Measurements from ENCODE around the gene SLC39A8.

The SLC39A8 gene

DNA sequence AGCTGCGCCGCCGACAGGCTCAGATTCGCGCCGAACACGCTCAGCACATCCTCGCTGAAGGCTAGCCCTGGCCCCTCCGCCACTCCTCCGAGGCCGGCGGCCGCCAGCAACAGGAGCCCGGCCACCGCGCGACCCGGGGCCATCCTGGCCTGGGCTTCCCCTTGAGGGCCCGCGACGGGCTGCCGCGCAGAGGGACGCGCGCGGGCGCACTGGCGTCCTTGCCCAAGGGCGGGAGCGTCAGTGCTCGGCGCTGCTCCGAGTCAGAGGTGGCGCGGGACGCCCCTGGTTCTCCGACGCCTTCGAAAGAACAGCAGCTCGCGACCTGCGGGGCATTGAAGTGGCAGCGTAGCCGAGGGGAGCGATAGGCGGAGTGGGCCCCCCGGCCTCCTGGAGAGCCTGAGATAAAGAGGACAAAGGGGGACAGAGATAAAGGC lies 745 bp downstream of the SLC39A8 start:
- H2BK15ac ChIP-seq (replicated peaks; ENCODE audit: low read depth) = no peak overlapping the region
- peak overlapping the region; percentile 47 for H3K4me3 ChIP-seq (ENCODE audit: low read length)
- peak overlapping the region; percentile 80 for H3K27ac ChIP-seq (ENCODE audit: low read depth, low read length)
- peak; percentile 89 for DNase-seq
- H3K4me1 ChIP-seq (ENCODE audit: control insufficient read depth, low read depth, low read length) = peaks cover 7% of the 10 kb centered on the region
- H2AK5ac ChIP-seq (ENCODE audit: low read length) = no peak overlapping the region
- peak overlapping the region; percentile 69 for H2BK5ac ChIP-seq (ENCODE audit: low read length)
- H3K23ac ChIP-seq (ENCODE audit: low read length) = peak overlapping the region; percentile 48
- no peaks in the 10 kb centered on the region for H3K27me3 ChIP-seq (ENCODE audit: insufficient read depth, low read length, poor library complexity)
- H4K8ac ChIP-seq (ENCODE audit: low read depth, low read length) = no peak overlapping the region
- H3K56ac ChIP-seq (ENCODE audit: low read length) = peak overlapping the region; percentile 89
- H2BK120ac ChIP-seq (ENCODE audit: low read depth, low read length) = no peak overlapping the region
- no peak overlapping the region for H4K5ac ChIP-seq (ENCODE audit: low read length)
- H3K4ac ChIP-seq (ENCODE audit: low read depth, low read length) = peak overlapping the region; percentile 82
- peaks cover 13% of the 10 kb centered on the region for H3K79me2 ChIP-seq (ENCODE audit: control insufficient read depth, insufficient read depth, low read length)
- H3K4me2 ChIP-seq (ENCODE audit: low read length) = peak overlapping the region; percentile 58
- no CpG with 5 or more reads among the region's 48 CpGs for WGBS (ENCODE audit: extremely low coverage, insufficient coverage, low lambda C conversion rate)
- H3K9ac ChIP-seq (ENCODE audit: low read length) = peak overlapping the region; percentile 74
- H3K36me3 ChIP-seq (ENCODE audit: control insufficient read depth, insufficient read depth, low read length) = no peaks in the 10 kb centered on the region
- peak overlapping the region; percentile 60 for H3K18ac ChIP-seq (ENCODE audit: low read length)
- H3K79me1 ChIP-seq (ENCODE audit: low read length) = no peaks in the 10 kb centered on the region

DNA sequence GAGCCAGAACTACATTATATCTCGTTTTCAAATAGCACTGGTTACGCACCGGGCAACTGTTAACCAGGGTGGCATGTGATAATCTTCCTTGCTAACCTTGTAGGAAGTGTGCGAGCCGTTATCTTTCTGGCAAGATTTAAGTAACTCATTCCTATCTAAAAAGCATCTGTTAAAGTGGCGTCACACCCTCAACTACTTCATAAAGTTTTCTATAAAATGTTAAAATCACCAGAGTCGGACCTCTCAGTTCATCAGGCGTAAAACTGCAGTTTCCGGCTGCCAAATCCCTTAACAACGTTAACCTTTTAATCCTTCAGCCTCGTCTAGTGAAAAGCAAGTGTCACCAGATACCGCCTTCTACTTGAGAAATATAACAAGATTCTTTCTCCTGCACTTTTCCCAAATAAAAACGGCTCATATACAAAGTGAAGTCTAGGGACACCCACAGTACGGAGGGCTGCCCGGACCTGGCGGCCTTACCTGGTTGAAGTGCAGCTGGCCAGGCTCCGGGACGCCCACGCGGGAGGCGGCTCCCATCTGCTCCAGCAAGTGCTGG lies 1.2 kb downstream of the SLC39A8 start:
- Histone ChIP-seq H3K4me2 (ENCODE audit: low read length) (peak overlapping the region; percentile 58), H3K4me3 (ENCODE audit: low read length) (peak overlapping the region; percentile 47), H3K36me3 (ENCODE audit: control insufficient read depth, insufficient read depth, low read length) (no peaks in the 10 kb centered on the region), H3K4me1 (ENCODE audit: control insufficient read depth, low read depth, low read length) (peaks cover 7% of the 10 kb centered on the region), H3K79me1 (ENCODE audit: low read length) (no peaks in the 10 kb centered on the region), H2AK5ac (ENCODE audit: low read length) (no peak overlapping the region), H3K27me3 (ENCODE audit: insufficient read depth, low read length, poor library complexity) (no peaks in the 10 kb centered on the region), H4K8ac (ENCODE audit: low read depth, low read length) (no peak overlapping the region), H2BK5ac (ENCODE audit: low read length) (peak overlapping the region; percentile 69), H2BK120ac (ENCODE audit: low read depth, low read length) (no peak overlapping the region), H3K4ac (ENCODE audit: low read depth, low read length) (peak overlapping the region; percentile 82), H3K9ac (ENCODE audit: low read length) (peak overlapping the region; percentile 74), H3K23ac (ENCODE audit: low read length) (no peak overlapping the region), H4K5ac (ENCODE audit: low read length) (no peak overlapping the region), H3K27ac (ENCODE audit: low read depth, low read length) (peak overlapping the region; percentile 80), H2BK15ac (replicated peaks; ENCODE audit: low read depth) (no peak overlapping the region), H3K56ac (ENCODE audit: low read length) (peak overlapping the region; percentile 89), H3K79me2 (ENCODE audit: control insufficient read depth, insufficient read depth, low read length) (peaks cover 13% of the 10 kb centered on the region), H3K18ac (ENCODE audit: low read length) (peak overlapping the region; percentile 60)
- WGBS (ENCODE audit: extremely low coverage, insufficient coverage, low lambda C conversion rate) = no CpG with 5 or more reads among the region's 21 CpGs
- no peak for DNase-seq

DNA sequence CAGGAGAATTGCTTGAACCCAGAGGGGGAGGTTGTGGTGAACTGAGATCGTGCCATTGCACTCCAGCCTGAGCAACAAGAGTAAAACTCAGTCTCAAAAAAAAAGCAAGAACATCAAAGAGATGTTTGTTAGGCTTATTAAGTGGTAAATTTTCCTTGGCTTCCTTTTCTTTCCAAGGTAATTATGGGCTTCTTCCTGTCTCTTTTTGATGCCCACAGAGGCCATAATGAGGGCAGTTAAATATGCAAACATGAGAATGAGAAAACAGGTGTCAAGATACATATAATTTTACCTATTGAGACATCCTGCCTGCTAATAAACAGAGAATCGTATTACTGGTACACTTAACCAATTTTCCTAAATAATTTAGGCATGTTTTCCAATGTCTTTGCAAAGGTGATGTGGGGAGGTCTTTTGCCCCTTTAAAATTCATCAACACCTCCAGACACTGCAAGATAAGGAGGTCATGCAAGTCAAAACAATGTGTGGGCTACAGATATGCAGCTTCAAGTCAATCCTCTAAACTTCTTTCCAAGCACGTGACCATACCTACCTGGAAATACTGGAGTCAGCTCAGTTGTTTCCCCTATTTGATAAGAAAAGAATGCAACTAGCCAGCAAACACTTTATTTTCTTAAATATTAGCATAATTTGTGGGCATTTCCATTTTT lies 2.7 kb downstream of the SLC39A8 start:
- Histone ChIP-seq H3K9ac (ENCODE audit: low read length) (no peak overlapping the region), H3K27ac (ENCODE audit: low read depth, low read length) (peak overlapping the region; percentile 10), H3K4ac (ENCODE audit: low read depth, low read length) (no peak overlapping the region), H3K79me1 (ENCODE audit: low read length) (no peaks in the 10 kb centered on the region), H3K18ac (ENCODE audit: low read length) (peak overlapping the region; percentile 22), H2AK5ac (ENCODE audit: low read length) (no peak overlapping the region), H2BK5ac (ENCODE audit: low read length) (no peak overlapping the region), H3K4me3 (ENCODE audit: low read length) (no peak overlapping the region), H3K36me3 (ENCODE audit: control insufficient read depth, insufficient read depth, low read length) (no peaks in the 10 kb centered on the region), H3K27me3 (ENCODE audit: insufficient read depth, low read length, poor library complexity) (no peaks in the 10 kb centered on the region), H3K79me2 (ENCODE audit: control insufficient read depth, insufficient read depth, low read length) (peaks cover 17% of the 10 kb centered on the region), H3K23ac (ENCODE audit: low read length) (no peak overlapping the region), H3K4me1 (ENCODE audit: control insufficient read depth, low read depth, low read length) (peaks cover 7% of the 10 kb centered on the region), H2BK120ac (ENCODE audit: low read depth, low read length) (no peak overlapping the region), H4K8ac (ENCODE audit: low read depth, low read length) (no peak overlapping the region), H2BK15ac (replicated peaks; ENCODE audit: low read depth) (no peak overlapping the region), H4K5ac (ENCODE audit: low read length) (no peak overlapping the region), H3K4me2 (ENCODE audit: low read length) (no peak overlapping the region), H3K56ac (ENCODE audit: low read length) (no peak overlapping the region)
- DNase-seq = peak; percentile 68
- no CpG with 5 or more reads among the region's 3 CpGs for WGBS (ENCODE audit: extremely low coverage, insufficient coverage, low lambda C conversion rate)

DNA sequence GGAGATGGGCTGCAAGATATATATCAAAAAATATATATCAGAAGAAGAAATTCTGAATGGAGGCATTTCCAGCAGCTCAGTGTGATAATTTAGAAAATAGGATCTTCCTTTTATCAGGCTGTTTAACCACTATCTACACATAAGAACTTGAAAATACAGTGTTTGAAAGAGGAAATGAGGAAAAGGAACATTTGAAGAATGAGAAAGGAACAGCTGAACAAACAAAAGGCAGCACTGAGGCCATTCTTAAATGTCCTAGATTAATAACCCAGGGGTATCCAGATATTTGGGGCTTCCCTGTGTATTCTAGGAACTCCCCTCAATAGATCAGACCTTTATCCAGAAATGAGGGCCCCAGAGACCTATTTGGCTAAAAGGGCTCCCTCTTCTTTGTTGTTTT lies 4.1 kb downstream of the SLC39A8 start:
- Histone ChIP-seq H3K36me3 (ENCODE audit: control insufficient read depth, insufficient read depth, low read length) (no peaks in the 10 kb centered on the region), H3K27me3 (ENCODE audit: insufficient read depth, low read length, poor library complexity) (no peaks in the 10 kb centered on the region), H2BK5ac (ENCODE audit: low read length) (no peak overlapping the region), H3K4me3 (ENCODE audit: low read length) (no peak overlapping the region), H3K23ac (ENCODE audit: low read length) (no peak overlapping the region), H3K9ac (ENCODE audit: low read length) (no peak overlapping the region), H3K56ac (ENCODE audit: low read length) (no peak overlapping the region), H3K79me1 (ENCODE audit: low read length) (no peaks in the 10 kb centered on the region), H3K27ac (ENCODE audit: low read depth, low read length) (no peak overlapping the region), H3K79me2 (ENCODE audit: control insufficient read depth, insufficient read depth, low read length) (peaks cover 20% of the 10 kb centered on the region), H2AK5ac (ENCODE audit: low read length) (no peak overlapping the region), H3K4me2 (ENCODE audit: low read length) (no peak overlapping the region), H3K18ac (ENCODE audit: low read length) (no peak overlapping the region), H2BK120ac (ENCODE audit: low read depth, low read length) (no peak overlapping the region), H4K8ac (ENCODE audit: low read depth, low read length) (no peak overlapping the region), H4K5ac (ENCODE audit: low read length) (no peak overlapping the region), H3K4ac (ENCODE audit: low read depth, low read length) (no peak overlapping the region), H2BK15ac (replicated peaks; ENCODE audit: low read depth) (no peak overlapping the region), H3K4me1 (ENCODE audit: control insufficient read depth, low read depth, low read length) (peaks cover 10% of the 10 kb centered on the region)
- DNase-seq = no peak

DNA sequence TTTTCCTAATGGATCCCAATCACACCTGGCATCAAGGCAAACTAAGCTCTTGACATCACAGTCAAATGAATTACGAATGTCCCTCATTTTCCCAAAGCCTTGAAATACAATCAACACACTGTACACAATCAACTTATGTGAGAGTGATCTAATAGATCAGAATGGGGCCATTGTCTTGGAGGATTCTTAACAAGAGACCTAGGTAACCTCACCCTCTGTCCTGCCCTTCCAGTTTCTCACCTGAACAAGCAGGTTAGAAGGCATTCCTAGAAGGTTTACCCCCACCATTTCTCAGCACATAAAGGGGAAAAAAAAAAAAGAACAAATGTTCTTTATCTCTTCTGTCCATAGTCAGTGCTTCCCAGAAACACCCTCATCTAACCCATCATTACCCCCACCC lies 6.3 kb downstream of the SLC39A8 start:
- H3K4me3 ChIP-seq (ENCODE audit: low read length) = no peak overlapping the region
- H2BK120ac ChIP-seq (ENCODE audit: low read depth, low read length) = no peak overlapping the region
- DNase-seq = no peak
- peaks cover under 1% of the 10 kb centered on the region for H3K79me1 ChIP-seq (ENCODE audit: low read length)
- no CpG with 5 or more reads among the region's 1 CpG for WGBS (ENCODE audit: extremely low coverage, insufficient coverage, low lambda C conversion rate)
- no peak overlapping the region for H2BK15ac ChIP-seq (replicated peaks; ENCODE audit: low read depth)
- H3K79me2 ChIP-seq (ENCODE audit: control insufficient read depth, insufficient read depth, low read length) = peaks cover 23% of the 10 kb centered on the region
- H3K27me3 ChIP-seq (ENCODE audit: insufficient read depth, low read length, poor library complexity) = no peaks in the 10 kb centered on the region
- H2BK5ac ChIP-seq (ENCODE audit: low read length) = no peak overlapping the region
- no peak overlapping the region for H3K56ac ChIP-seq (ENCODE audit: low read length)
- H3K9ac ChIP-seq (ENCODE audit: low read length) = no peak overlapping the region
- peak overlapping the region; percentile 11 for H3K18ac ChIP-seq (ENCODE audit: low read length)
- no peak overlapping the region for H3K27ac ChIP-seq (ENCODE audit: low read depth, low read length)
- H3K4ac ChIP-seq (ENCODE audit: low read depth, low read length) = no peak overlapping the region
- H4K5ac ChIP-seq (ENCODE audit: low read length) = no peak overlapping the region
- H3K4me1 ChIP-seq (ENCODE audit: control insufficient read depth, low read depth, low read length) = peaks cover 8% of the 10 kb centered on the region
- no peak overlapping the region for H2AK5ac ChIP-seq (ENCODE audit: low read length)
- H3K4me2 ChIP-seq (ENCODE audit: low read length) = no peak overlapping the region
- H4K8ac ChIP-seq (ENCODE audit: low read depth, low read length) = no peak overlapping the region
- no peaks in the 10 kb centered on the region for H3K36me3 ChIP-seq (ENCODE audit: control insufficient read depth, insufficient read depth, low read length)
- no peak overlapping the region for H3K23ac ChIP-seq (ENCODE audit: low read length)

DNA sequence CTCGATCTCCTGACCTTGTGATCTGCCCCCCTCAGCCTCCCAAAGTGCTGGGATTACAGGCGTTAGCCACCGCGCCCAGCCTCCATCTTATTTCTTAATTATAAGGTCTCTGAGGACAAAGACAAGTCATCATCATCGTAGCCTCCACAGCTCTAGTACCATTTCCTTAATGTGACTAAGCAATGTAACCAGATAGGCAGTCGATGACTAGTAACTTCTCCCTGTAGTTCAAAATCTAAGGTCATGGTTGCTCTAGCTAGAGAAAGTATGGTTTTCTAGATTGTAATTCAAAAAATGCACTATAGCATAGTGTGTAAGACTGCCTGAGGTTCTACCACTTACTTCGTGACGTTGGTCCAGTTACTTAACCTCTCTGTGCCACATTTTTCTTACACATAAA lies 6.9 kb downstream of the SLC39A8 start:
- no peak for DNase-seq
- H3K4ac ChIP-seq (ENCODE audit: low read depth, low read length) = no peak overlapping the region
- H4K8ac ChIP-seq (ENCODE audit: low read depth, low read length) = no peak overlapping the region
- no peaks in the 10 kb centered on the region for H3K27me3 ChIP-seq (ENCODE audit: insufficient read depth, low read length, poor library complexity)
- H3K4me1 ChIP-seq (ENCODE audit: control insufficient read depth, low read depth, low read length) = peaks cover 8% of the 10 kb centered on the region
- no peak overlapping the region for H2BK15ac ChIP-seq (replicated peaks; ENCODE audit: low read depth)
- WGBS (ENCODE audit: extremely low coverage, insufficient coverage, low lambda C conversion rate) = no CpG with 5 or more reads among the region's 8 CpGs
- H2AK5ac ChIP-seq (ENCODE audit: low read length) = no peak overlapping the region
- H3K79me2 ChIP-seq (ENCODE audit: control insufficient read depth, insufficient read depth, low read length) = peaks cover 27% of the 10 kb centered on the region
- H3K4me2 ChIP-seq (ENCODE audit: low read length) = no peak overlapping the region
- H3K9ac ChIP-seq (ENCODE audit: low read length) = no peak overlapping the region
- H3K4me3 ChIP-seq (ENCODE audit: low read length) = no peak overlapping the region
- no peaks in the 10 kb centered on the region for H3K36me3 ChIP-seq (ENCODE audit: control insufficient read depth, insufficient read depth, low read length)
- no peak overlapping the region for H2BK5ac ChIP-seq (ENCODE audit: low read length)
- no peak overlapping the region for H4K5ac ChIP-seq (ENCODE audit: low read length)
- H3K23ac ChIP-seq (ENCODE audit: low read length) = no peak overlapping the region
- H3K79me1 ChIP-seq (ENCODE audit: low read length) = peaks cover 2% of the 10 kb centered on the region
- H3K56ac ChIP-seq (ENCODE audit: low read length) = no peak overlapping the region
- no peak overlapping the region for H2BK120ac ChIP-seq (ENCODE audit: low read depth, low read length)
- H3K27ac ChIP-seq (ENCODE audit: low read depth, low read length) = no peak overlapping the region
- no peak overlapping the region for H3K18ac ChIP-seq (ENCODE audit: low read length)

Measured in mesendoderm (in vitro differentiated cells).